Measurements from ENCODE around the gene GPR108. TPM values are rescaled to one million over a fixed set of nuclear protein-coding genes. Genes with fewer than 3 reads are reported as not detected.
A peak's percentile ranks its signal among the peaks of the same experiment; 100 is the strongest.

Gene GPR108
- total and polyA plus RNA-seq, 2 of the 13 experiments (the other 11 are each of a cell fraction or from before 2014, with no cell fraction given), result 36.4 to 63.0 TPM

DNA sequence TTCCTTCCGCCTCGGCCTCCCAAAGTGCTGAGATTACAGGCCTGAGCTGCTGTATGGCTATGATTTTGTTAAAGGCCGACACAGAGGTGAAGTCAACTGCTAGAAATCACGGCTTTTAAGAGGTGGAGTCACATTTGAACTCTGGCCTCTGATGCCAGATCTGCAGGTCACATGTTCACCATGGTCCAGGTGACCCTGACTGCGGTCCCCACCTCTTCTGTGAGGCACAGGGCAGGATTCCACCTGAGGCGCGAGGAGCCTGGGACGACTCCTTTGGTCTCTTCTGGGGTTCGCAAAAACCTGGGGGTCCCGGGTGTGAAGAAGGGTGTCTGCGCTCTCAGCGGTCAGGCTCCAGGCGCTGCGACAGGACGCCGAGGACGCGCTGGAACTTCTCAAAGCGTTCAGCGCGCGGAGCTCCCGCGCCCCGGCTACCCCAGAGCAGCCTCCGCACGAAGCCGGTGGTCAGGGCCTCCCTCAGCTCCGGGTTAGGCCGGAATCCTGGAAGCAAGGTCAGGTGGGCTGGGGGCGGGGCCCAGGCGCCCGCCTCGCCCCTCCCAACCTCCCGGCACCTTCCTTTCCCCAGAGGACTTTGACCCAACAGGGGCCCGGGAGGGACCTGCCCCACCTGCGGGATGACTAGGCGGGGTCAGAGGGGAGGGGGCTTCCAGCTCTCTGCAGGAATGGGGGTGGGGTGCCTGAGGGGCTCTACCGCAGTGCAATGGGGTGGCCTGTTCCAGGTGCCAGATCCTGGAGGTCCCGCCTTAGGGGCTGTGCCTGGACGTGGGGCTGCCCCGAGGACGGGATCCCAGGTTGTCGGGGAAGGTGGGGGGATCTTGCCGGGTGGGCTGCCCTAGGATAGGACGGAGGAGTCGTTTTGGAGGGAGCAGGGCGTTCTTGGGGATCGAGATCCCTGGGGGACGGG is 15.1 kb upstream of the GPR108 start (continued):
- no peak for TF ChIP-seq CBX5 (CRISPR knock-in tag; IDR thresholded peaks at IDR 0.05; ENCODE audit: borderline replicate concordance)
- no peak for TF ChIP-seq ZNF496 (CRISPR knock-in tag; IDR thresholded peaks at IDR 0.05; ENCODE audit: insufficient replicate concordance)
- no peak for TF ChIP-seq ZNF17 (CRISPR knock-in tag; IDR thresholded peaks at IDR 0.05)
- TF ChIP-seq NCOA1 (CRISPR knock-in tag; IDR thresholded peaks at IDR 0.05), result no peak
- TF ChIP-seq NKX3-1 (CRISPR knock-in tag; IDR thresholded peaks at IDR 0.05), result peak; percentile 34; the same call in 1 of the 2 replicates
- 0 out of 2 replicates have a peak, but pooled peaks have one; percentile 44 for TF ChIP-seq ZBTB42 (CRISPR knock-in tag; IDR thresholded peaks at IDR 0.05)

GRCh38 chr19:6751189-6751588 is 13.8 kb upstream of the GPR108 start:
- H2AFZ ChIP-seq (ENCODE audit: low read length), result no peak overlapping the region
- no peaks in the 10 kb centered on the region for H3K9me3 ChIP-seq (ENCODE audit: low read length)
- TF ChIP-seq, protein P1, sequence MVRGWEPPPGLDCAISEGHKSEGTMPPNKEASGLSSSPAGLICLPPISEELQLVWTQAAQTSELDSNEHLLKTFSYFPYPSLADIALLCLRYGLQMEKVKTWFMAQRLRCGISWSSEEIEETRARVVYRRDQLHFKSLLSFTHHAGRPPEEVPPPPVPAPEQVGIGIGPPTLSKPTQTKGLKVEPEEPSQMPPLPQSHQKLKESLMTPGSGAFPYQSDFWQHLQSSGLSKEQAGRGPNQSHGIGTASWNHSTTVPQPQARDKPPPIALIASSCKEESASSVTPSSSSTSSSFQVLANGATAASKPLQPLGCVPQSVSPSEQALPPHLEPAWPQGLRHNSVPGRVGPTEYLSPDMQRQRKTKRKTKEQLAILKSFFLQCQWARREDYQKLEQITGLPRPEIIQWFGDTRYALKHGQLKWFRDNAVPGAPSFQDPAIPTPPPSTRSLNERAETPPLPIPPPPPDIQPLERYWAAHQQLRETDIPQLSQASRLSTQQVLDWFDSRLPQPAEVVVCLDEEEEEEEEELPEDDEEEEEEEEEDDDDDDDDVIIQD (CRISPR knock-in tag; IDR thresholded peaks at IDR 0.05; ENCODE audit: low read depth), result no peak
- no peak for TF ChIP-seq KDM2A (CRISPR knock-in tag; IDR thresholded peaks at IDR 0.05; ENCODE audit: borderline replicate concordance, low read depth)
- no peak for TF ChIP-seq ARNT (IDR thresholded peaks at IDR 0.05)
- TF ChIP-seq ZNF317 (CRISPR knock-in tag; IDR thresholded peaks at IDR 0.05), result no peak
- TF ChIP-seq ZNF138 (CRISPR knock-in tag; IDR thresholded peaks at IDR 0.05; ENCODE audit: low read depth), result no peak
- ChIA-PET CTCF (ENCODE audit: low intra/inter-chr PET ratio, low total read pairs) (no interaction called here), POLR2A (interaction anchor here (2.5 kb wide), 1 partner anchor 26 kb away, joined by 20 read pairs; no protein-coding TSS in a partner anchor)
- H4K20me1 ChIP-seq (ENCODE audit: insufficient read depth, low read length), result no peaks in the 10 kb centered on the region
- H3K4me3 ChIP-seq (replicated peaks in 1 of 3; ENCODE audit: insufficient read depth in 1 of 3, low read depth in 2 of 3, low read length in 3 of 3), result no peak overlapping the region
- intact Hi-C loops (cut with micrococcal nuclease; ENCODE audit: unreplicated experiment), result loop anchor here (5.0 kb wide), 1 partner anchor 111 kb away; no protein-coding TSS in a partner anchor
- ATAC-seq (no peak), FAIRE-seq (no peak), DNase-seq (ENCODE audit: low spot score) (no peak)
- BruUV-seq (replicated peaks), result no TSS peak
- no peaks in the 10 kb centered on the region for H3K27me3 ChIP-seq (ENCODE audit: control insufficient read depth in 1 of 2, insufficient read depth in 2 of 2, low read length in 2 of 2)
- in situ Hi-C loops (cut with HindIII; ENCODE audit: extremely low pct_ligation_motif_present, low pct_unique_long_range_greater_than_20kb), result no loop called here
- no peak overlapping the region for H3K9ac ChIP-seq (ENCODE audit: insufficient read depth, low read depth, low read length)
- no peak overlapping the region for H3K27ac ChIP-seq (ENCODE audit: extremely low read length, insufficient read depth, low read length)
- H3K4me2 ChIP-seq (ENCODE audit: low read depth, low read length), result no peak overlapping the region
- peaks cover 26% of the 10 kb centered on the region for H3K4me1 ChIP-seq (ENCODE audit: insufficient read depth, low read length)
- WGBS (ENCODE audit: low lambda C conversion rate), result 98% methylated on average over 15 of the region's 16 CpGs
- H3K79me2 ChIP-seq (ENCODE audit: insufficient read depth, low read length), result no peaks in the 10 kb centered on the region
- H3K36me3 ChIP-seq (replicated peaks in 1 of 2; ENCODE audit: control insufficient read depth in 1 of 2, insufficient read depth in 2 of 2, low read length in 2 of 2), result peaks cover 13 to 36% of the 10 kb centered on the region in 2 experiments
